H9 (cell line): ENCODE results near the gene TDRD1. TPM values are rescaled to one million over a fixed set of nuclear protein-coding genes. Genes with fewer than 3 reads are reported as not detected.

Source experiments
- DNase-seq: peaks from one replicate; pipeline ENCODE4 v3.0.0-alpha.2; 2017
- H2AFZ ChIP-seq: one replicate; pipeline ENCODE4 v1.6.1; 2013; ENCODE audit warnings: mild to moderate bottlenecking, low read length, control low read depth, moderate library complexity
- H2AK5ac ChIP-seq: 2 replicates; pipeline ENCODE4 v1.6.1; 2013; ENCODE audit warnings: low read length, control low read depth, mixed read lengths; ENCODE audit not compliant: insufficient read length
- H2BK120ac ChIP-seq: one replicate; pipeline ENCODE4 v1.6.1; 2013; ENCODE audit warnings: low read depth, mild to moderate bottlenecking, low read length, control low read depth, inconsistent platforms; ENCODE audit not compliant: poor library complexity, severe bottlenecking
- H2BK12ac ChIP-seq: 2 replicates; pipeline ENCODE4 v1.6.1; 2013; ENCODE audit warnings: low read length, control low read depth, mixed read lengths, low read depth; ENCODE audit not compliant: insufficient read length
- H2BK15ac ChIP-seq: 2 replicates; pipeline ENCODE4 v1.6.1; 2013; ENCODE audit warnings: low read depth, low read length, control low read depth
- H2BK20ac ChIP-seq: one replicate; pipeline ENCODE4 v1.6.1; 2013; ENCODE audit warnings: low read depth, mild to moderate bottlenecking, low read length, control low read depth, inconsistent platforms; ENCODE audit not compliant: poor library complexity, severe bottlenecking
- H2BK5ac ChIP-seq: 2 replicates; pipeline ENCODE4 v1.6.1; 2013; ENCODE audit warnings: low read length, control low read depth, mixed read lengths; ENCODE audit not compliant: insufficient read length
- H3K14ac ChIP-seq: 2 replicates; pipeline ENCODE4 v1.6.1; 2013; ENCODE audit warnings: low read length, control low read depth; ENCODE audit not compliant: insufficient read depth
- H3K18ac ChIP-seq: 2 replicates; pipeline ENCODE4 v1.6.1; 2013; ENCODE audit warnings: low read depth, mild to moderate bottlenecking, mixed read lengths, low read length, control low read depth; ENCODE audit not compliant: insufficient read length
- H3K23ac ChIP-seq: 2 replicates; pipeline ENCODE4 v1.6.1; 2013; ENCODE audit warnings: low read length, control low read depth, mixed read lengths, low read depth; ENCODE audit not compliant: insufficient read length
- H3K23me2 ChIP-seq: 2 replicates; pipeline ENCODE4 v1.6.1; 2013; ENCODE audit warnings: low read depth, mild to moderate bottlenecking, mixed read lengths, low read length, control low read depth; ENCODE audit not compliant: insufficient read length, poor library complexity, severe bottlenecking
- H3K27ac ChIP-seq: 2 replicates; pipeline ENCODE4 v1.5.1; 2013; ENCODE audit warnings: low read length, control low read depth, mixed read lengths, low read depth; ENCODE audit not compliant: insufficient read length
- H3K27me3 ChIP-seq: 2 replicates; pipeline ENCODE4 v1.6.1; 2013; ENCODE audit warnings: low read length, control low read depth, inconsistent platforms; ENCODE audit not compliant: insufficient read depth
- H3K4ac ChIP-seq: 2 replicates; pipeline ENCODE4 v1.6.1; 2013; ENCODE audit warnings: low read depth, mild to moderate bottlenecking, control low read depth, inconsistent platforms, low read length, moderate library complexity
- H3K4me1 ChIP-seq: 2 replicates; pipeline ENCODE4 v1.6.1; 2013; ENCODE audit warnings: low read length, control low read depth, inconsistent platforms; ENCODE audit not compliant: insufficient read depth
- H3K4me2 ChIP-seq: 2 replicates; pipeline ENCODE4 v1.6.1; 2013; ENCODE audit warnings: low read length, control low read depth, mixed read lengths; ENCODE audit not compliant: insufficient read length, insufficient read depth
- H3K56ac ChIP-seq: 2 replicates; pipeline ENCODE4 v1.6.1; 2013; ENCODE audit warnings: low read depth, mild to moderate bottlenecking, mixed read lengths, low read length, control low read depth; ENCODE audit not compliant: insufficient read length
- H3K79me1 ChIP-seq: 2 replicates; pipeline ENCODE4 v1.6.1; 2013; ENCODE audit warnings: low read depth, mild to moderate bottlenecking, moderate library complexity, low read length, control low read depth, inconsistent platforms; ENCODE audit not compliant: insufficient read depth, poor library complexity, severe bottlenecking
- H3K79me2 ChIP-seq: 2 replicates; pipeline ENCODE4 v1.6.1; 2013; ENCODE audit warnings: low read length, control low read depth, inconsistent platforms; ENCODE audit not compliant: insufficient read depth
- H3K9ac ChIP-seq: 2 replicates; pipeline ENCODE4 v1.6.1; 2013; ENCODE audit warnings: low read length, control low read depth, mixed read lengths; ENCODE audit not compliant: insufficient read length; ENCODE audit errors: extremely low read depth
- H3K9me3 ChIP-seq: one replicate; pipeline ENCODE4 v1.6.1; 2013; ENCODE audit warnings: low read depth, low read length, inconsistent platforms; ENCODE audit not compliant: control insufficient read depth
- H3T11ph ChIP-seq: one replicate; pipeline ENCODE4 v1.6.1; 2013; ENCODE audit warnings: mild to moderate bottlenecking, low read length, control low read depth, inconsistent platforms
- H4K20me1 ChIP-seq: one replicate; pipeline ENCODE4 v1.6.1; 2013; ENCODE audit not compliant: control insufficient read depth, insufficient read length, insufficient read depth
- H4K5ac ChIP-seq: 2 replicates; pipeline ENCODE4 v1.6.1; 2013; ENCODE audit warnings: low read depth, mild to moderate bottlenecking, mixed read lengths, low read length, control low read depth; ENCODE audit not compliant: insufficient read length
- H4K8ac ChIP-seq: replicated peaks from 2 replicates; pipeline ENCODE4 v1.6.1; 2013; ENCODE audit warnings: low read length, control low read depth, mixed read lengths, low read depth; ENCODE audit not compliant: insufficient read length
- H4K91ac ChIP-seq: 2 replicates; pipeline ENCODE4 v1.6.1; 2013; ENCODE audit warnings: low read depth, mild to moderate bottlenecking, moderate library complexity, mixed read lengths, low read length, control low read depth; ENCODE audit not compliant: insufficient read length
- H3K27ac Mint-ChIP-seq, 3 experiments: 2 replicates in 2 of 3; 3 replicates in 1 of 3; pipeline ENCODE4 v1.8.0; 2020 to 2021; ENCODE audit warnings: mixed read lengths in 3 of 3, mild to moderate bottlenecking in 1 of 3, moderate library complexity in 1 of 3
- H3K27me3 Mint-ChIP-seq: 2 replicates; pipeline ENCODE4 v1.8.0; 2021; ENCODE audit warnings: low read depth, mild to moderate bottlenecking, moderate library complexity, mixed read lengths
- H3K36me3 Mint-ChIP-seq, 3 experiments: 2 replicates in 2 of 3; 3 replicates in 1 of 3; pipeline ENCODE4 v1.8.0; 2020 to 2021; ENCODE audit warnings: low read depth in 3 of 3, mixed read lengths in 3 of 3; ENCODE audit not compliant: insufficient read depth in 1 of 3
- H3K4me1 Mint-ChIP-seq, 2 experiments: 2 replicates each; pipeline ENCODE4 v1.8.0; 2020; ENCODE audit warnings: mixed read lengths in 2 of 2
- H3K4me3 Mint-ChIP-seq, 2 experiments: 2 replicates in 1 of 2; 3 replicates in 1 of 2; pipeline ENCODE4 v1.8.0; 2020 to 2021; ENCODE audit warnings: mild to moderate bottlenecking in 2 of 2, mixed read lengths in 2 of 2, moderate library complexity in 1 of 2
- H3K9me3 Mint-ChIP-seq, 2 experiments: 2 replicates in 1 of 2; 3 replicates in 1 of 2; pipeline ENCODE4 v1.8.0; 2020; ENCODE audit warnings: mild to moderate bottlenecking in 2 of 2, mixed read lengths in 2 of 2, moderate library complexity in 1 of 2
- CTCF ChIP-seq: fragments of 200-600 bp; sonication (generic); conservative IDR thresholded peaks from 3 replicates; pipeline ENCODE4 v1.8.0; 2021; ENCODE audit warnings: antibody characterized with exemption, mild to moderate bottlenecking
- WGBS: extraction: QIAGEN DNeasy Blood & Tissue Kit; methylation state at CpG from one replicate; pipeline ENCODE4 v1.1.7; 2013; ENCODE audit warnings: missing lambda C conversion rate, low lambda C conversion rate, mixed read lengths; ENCODE audit not compliant: insufficient read length; ENCODE audit errors: extremely low coverage; 5-methylcytosine and 5-hydroxymethylcytosine counted together
- total RNA-seq: library from RNA; stranded (reverse); gene quantifications from 2 replicates; pipeline ENCODE4 v1.2.1, GENCODE V29; 2021

The TDRD1 gene
- total RNA-seq, 1 experiment from 2014 or later = 0.15 TPM

- H3K9ac ChIP-seq = no peak overlapping the region
- H3T11ph ChIP-seq = no peak overlapping the region
- H3K23ac ChIP-seq = no peak overlapping the region
- H4K8ac ChIP-seq = no peak overlapping the region
- no peak overlapping the region for H2BK12ac ChIP-seq
- no peak overlapping the region for H4K5ac ChIP-seq
- H3K79me2 ChIP-seq = no peaks in the 10 kb centered on the region
- H2BK20ac ChIP-seq = no peak overlapping the region
- H4K91ac ChIP-seq = no peak overlapping the region
- H3K27me3 ChIP-seq = no peaks in the 10 kb centered on the region
- Mint-ChIP-seq H3K27ac (no peak overlapping the region), H3K36me3 (peaks cover 6 to 36% (median 31%) of the 10 kb centered on the region in 3 experiments; a peak in 6 of 7 replicates), H3K9me3 (peaks cover 0 to 3% of the 10 kb centered on the region in 2 experiments; a peak in 1 of 5 replicates), H3K27me3 (no peaks in the 10 kb centered on the region), H3K4me1 (peaks cover 4% of the 10 kb centered on the region in 2 experiments; a peak in 3 of 4 replicates), H3K4me3 (no peak overlapping the region)
- H2BK120ac ChIP-seq = no peak overlapping the region
- no peak overlapping the region for H2BK5ac ChIP-seq
- no peak overlapping the region for H3K56ac ChIP-seq
- no peak overlapping the region for H3K27ac ChIP-seq
- H3K14ac ChIP-seq = no peak overlapping the region
- DNase-seq = no peak
- H3K18ac ChIP-seq = no peak overlapping the region
- no CpG with 5 or more reads among the region's 2 CpGs for WGBS
- no peak overlapping the region for H2AFZ ChIP-seq
- H4K20me1 ChIP-seq = no peaks in the 10 kb centered on the region
- no peaks in the 10 kb centered on the region for H3K9me3 ChIP-seq
- H3K4me1 ChIP-seq = no peaks in the 10 kb centered on the region
- no peak overlapping the region for H3K4ac ChIP-seq
- peaks cover 7% of the 10 kb centered on the region for H3K79me1 ChIP-seq
- H2BK15ac ChIP-seq = no peak overlapping the region
- no peak overlapping the region for H2AK5ac ChIP-seq
- H3K23me2 ChIP-seq = no peaks in the 10 kb centered on the region
- H3K4me2 ChIP-seq = no peak overlapping the region
- TF ChIP-seq CTCF = peak; percentile 43; the same call in 2 of the 3 replicates
Measured at GRCh38 chr10:114157912-114158311, 21.2 kb upstream of the TDRD1 start.
